Natural killer cell (primary cell): ENCODE measurements around the gene TRIM58. TPM values are rescaled to one million over a fixed set of nuclear protein-coding genes. Genes with fewer than 3 reads are reported as not detected.

Experiments
- ATAC-seq, 3 donors: fragments of 150-1000 bp in 2 of 3; fragments of 200-7000 bp in 1 of 3; cut with Tn5 transposase; 1 replicate in 1 of 3; 2 replicates in 2 of 3; pipeline ENCODE4 v1.10.0; 2021; ENCODE audit warnings: mild to moderate bottlenecking in 2 of 3, moderate library complexity in 2 of 3
- DNase-seq, 2 donors: peaks; one replicate each; pipeline versions ENCODE4 v3.0.0 to v3.0.0-alpha.2; 2013 to 2021; ENCODE audit warnings: mixed read lengths in 1 of 2
- H3K27ac ChIP-seq: one replicate; pipeline ENCODE4 v1.5.1; 2013; ENCODE audit warnings: mild to moderate bottlenecking, low read length
- H3K27me3 ChIP-seq: one replicate; pipeline ENCODE4 v1.6.1; 2013; ENCODE audit warnings: low read length; ENCODE audit not compliant: control insufficient read depth, insufficient read depth
- H3K36me3 ChIP-seq: one replicate; pipeline ENCODE4 v1.6.1; 2013; ENCODE audit warnings: low read length; ENCODE audit not compliant: control insufficient read depth, insufficient read depth
- H3K4me1 ChIP-seq: one replicate; pipeline ENCODE4 v1.6.1; 2013; ENCODE audit warnings: low read length; ENCODE audit not compliant: control insufficient read depth, insufficient read depth
- H3K4me3 ChIP-seq: one replicate; pipeline ENCODE4 v1.5.1; 2013; ENCODE audit warnings: low read length
- H3K9me3 ChIP-seq: one replicate; pipeline ENCODE4 v1.6.1; 2013; ENCODE audit warnings: low read length; ENCODE audit not compliant: control insufficient read depth, insufficient read depth
- H3K27ac Mint-ChIP-seq, 2 donors: one replicate each; pipeline ENCODE4 v1.8.0; 2022; ENCODE audit warnings: mild to moderate bottlenecking in 2 of 2, mixed read lengths in 2 of 2, moderate library complexity in 1 of 2
- H3K27me3 Mint-ChIP-seq, 2 donors: one replicate each; pipeline ENCODE4 v1.8.0; 2022; ENCODE audit warnings: low read depth in 2 of 2, mixed read lengths in 2 of 2
- H3K36me3 Mint-ChIP-seq: one replicate; pipeline ENCODE4 v1.8.0; 2022; ENCODE audit warnings: mixed read lengths
- H3K4me1 Mint-ChIP-seq, 2 donors: one replicate each; pipeline ENCODE4 v1.8.0; 2022; ENCODE audit warnings: mixed read lengths in 2 of 2
- H3K4me3 Mint-ChIP-seq: one replicate; pipeline ENCODE4 v1.8.0; 2022; ENCODE audit warnings: mild to moderate bottlenecking, moderate library complexity, mixed read lengths
- H3K9me3 Mint-ChIP-seq, 2 donors: one replicate each; pipeline ENCODE4 v1.8.0; 2022; ENCODE audit warnings: mixed read lengths in 2 of 2
- WGBS: methylation state at CpG from one replicate; pipeline ENCODE4 v1.1.7; 2013; ENCODE audit warnings: missing lambda C conversion rate; ENCODE audit not compliant: insufficient coverage; 5-methylcytosine and 5-hydroxymethylcytosine counted together
- intact Hi-C: fragments of 100-400 bp; cut with micrococcal nuclease; formaldehyde crosslinking; loops from one replicate; pipeline ENCODE4 v1.14.2; 2022
- total RNA-seq, 4 donors: library from RNA; stranded (reverse); fragments of 120-200 nt in 1 of 4; gene quantifications; one replicate each; pipeline versions ENCODE4 v1.2.3 to v1.2.4, GENCODE V29; 2013 to 2022
- TF ChIP-seq, protein P1 (sequence below): fragments of 200-600 bp; IDR thresholded peaks from one replicate; pipeline ENCODE4 v1.8.0; 2022; ENCODE audit warnings: antibody characterized with exemption

Gene TRIM58
- total RNA-seq, 3 donors from 2014 or later (not counting 1 experiment from before 2014, with no cell fraction given) = 0.50 to 3.9 (median 1.9) TPM

DNA sequence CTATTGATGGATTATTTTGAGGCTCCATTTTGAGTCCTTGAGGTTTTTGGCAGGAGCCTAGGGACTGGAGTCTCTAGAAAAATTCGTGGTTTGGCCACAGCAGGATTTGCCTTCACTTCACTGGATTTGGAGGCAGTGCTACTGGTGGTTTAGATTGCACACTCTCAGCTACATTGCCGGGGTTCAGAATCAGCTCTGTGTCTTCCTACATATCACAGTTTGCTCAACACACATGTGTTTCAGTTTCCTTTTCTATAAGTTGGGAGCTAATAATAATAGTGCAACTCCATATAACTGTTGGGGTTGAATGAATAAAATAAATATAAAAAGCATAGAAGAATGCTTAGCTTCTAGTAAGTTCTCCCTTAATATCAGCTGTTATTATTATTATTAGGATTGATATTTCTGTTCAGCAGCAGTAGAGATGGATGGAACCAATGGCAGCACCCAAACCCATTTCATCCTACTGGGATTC is 38.2 kb downstream of the TRIM58 start, which contains the start of gene OR2W3:
Gene OR2W3 (plus strand): TSS at position 425 of the 475 bp plus-strand sequence. CDS start 0 bp downstream, at position 425.
- Histone ChIP-seq H3K36me3 (no peaks in the 10 kb centered on the region), H3K9me3 (peaks cover 7% of the 10 kb centered on the region), H3K27me3 (no peaks in the 10 kb centered on the region), H3K4me1 (no peaks in the 10 kb centered on the region), H3K27ac (no peak within 1 kb of the TSS), H3K4me3 (no peak within 1 kb of the TSS)
- Mint-ChIP-seq H3K36me3 (no peaks in the 10 kb centered on the region), H3K27me3 (no peaks in the 10 kb centered on the region), H3K9me3 (peaks cover 0 to 12% of the 10 kb centered on the region in 2 donors), H3K4me1 (peaks cover 3 to 16% of the 10 kb centered on the region in 2 donors), H3K27ac (no peak within 1 kb of the TSS), H3K4me3 (peak within 1 kb of the TSS; percentile 47)
- intact Hi-C loops = no loop called here
- DNase-seq (no peak), ATAC-seq (no peak)
- 0% methylated on average over 1 of the region's 2 CpGs for WGBS
- TF ChIP-seq, protein P1, sequence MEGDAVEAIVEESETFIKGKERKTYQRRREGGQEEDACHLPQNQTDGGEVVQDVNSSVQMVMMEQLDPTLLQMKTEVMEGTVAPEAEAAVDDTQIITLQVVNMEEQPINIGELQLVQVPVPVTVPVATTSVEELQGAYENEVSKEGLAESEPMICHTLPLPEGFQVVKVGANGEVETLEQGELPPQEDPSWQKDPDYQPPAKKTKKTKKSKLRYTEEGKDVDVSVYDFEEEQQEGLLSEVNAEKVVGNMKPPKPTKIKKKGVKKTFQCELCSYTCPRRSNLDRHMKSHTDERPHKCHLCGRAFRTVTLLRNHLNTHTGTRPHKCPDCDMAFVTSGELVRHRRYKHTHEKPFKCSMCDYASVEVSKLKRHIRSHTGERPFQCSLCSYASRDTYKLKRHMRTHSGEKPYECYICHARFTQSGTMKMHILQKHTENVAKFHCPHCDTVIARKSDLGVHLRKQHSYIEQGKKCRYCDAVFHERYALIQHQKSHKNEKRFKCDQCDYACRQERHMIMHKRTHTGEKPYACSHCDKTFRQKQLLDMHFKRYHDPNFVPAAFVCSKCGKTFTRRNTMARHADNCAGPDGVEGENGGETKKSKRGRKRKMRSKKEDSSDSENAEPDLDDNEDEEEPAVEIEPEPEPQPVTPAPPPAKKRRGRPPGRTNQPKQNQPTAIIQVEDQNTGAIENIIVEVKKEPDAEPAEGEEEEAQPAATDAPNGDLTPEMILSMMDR = no peak

DNA sequence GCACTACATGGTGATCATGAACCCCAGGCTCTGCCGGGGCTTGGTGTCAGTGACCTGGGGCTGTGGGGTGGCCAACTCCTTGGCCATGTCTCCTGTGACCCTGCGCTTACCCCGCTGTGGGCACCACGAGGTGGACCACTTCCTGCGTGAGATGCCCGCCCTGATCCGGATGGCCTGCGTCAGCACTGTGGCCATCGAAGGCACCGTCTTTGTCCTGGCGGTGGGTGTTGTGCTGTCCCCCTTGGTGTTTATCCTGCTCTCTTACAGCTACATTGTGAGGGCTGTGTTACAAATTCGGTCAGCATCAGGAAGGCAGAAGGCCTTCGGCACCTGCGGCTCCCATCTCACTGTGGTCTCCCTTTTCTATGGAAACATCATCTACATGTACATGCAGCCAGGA is 39.0 kb downstream of the TRIM58 start:
- intact Hi-C loops = no loop called here
- ATAC-seq = no peak
- Mint-ChIP-seq H3K27ac (no peak overlapping the region), H3K9me3 (peaks cover 0 to 12% of the 10 kb centered on the region in 2 donors), H3K36me3 (no peaks in the 10 kb centered on the region), H3K4me3 (peak overlapping the region; percentile 47), H3K4me1 (peaks cover 3 to 16% of the 10 kb centered on the region in 2 donors), H3K27me3 (no peaks in the 10 kb centered on the region)
- Histone ChIP-seq H3K9me3 (peaks cover 7% of the 10 kb centered on the region), H3K27me3 (no peaks in the 10 kb centered on the region), H3K4me3 (no peak overlapping the region), H3K4me1 (no peaks in the 10 kb centered on the region), H3K27ac (no peak overlapping the region), H3K36me3 (no peaks in the 10 kb centered on the region)
- TF ChIP-seq, protein P1 = no peak
- DNase-seq = no peak
- WGBS = 82% methylated on average over 14 of the region's 14 CpGs

- Histone ChIP-seq H3K4me1 (peaks cover 4% of the 10 kb centered on the region), H3K9me3 (no peaks in the 10 kb centered on the region), H3K36me3 (no peaks in the 10 kb centered on the region), H3K27me3 (no peaks in the 10 kb centered on the region), H3K4me3 (no peak overlapping the region), H3K27ac (no peak overlapping the region)
- Mint-ChIP-seq H3K27me3 (no peaks in the 10 kb centered on the region), H3K4me3 (no peak overlapping the region), H3K36me3 (no peaks in the 10 kb centered on the region), H3K27ac (peak overlapping the region in 1 of 2 donors; percentile 1), H3K4me1 (peaks cover 24 to 33% of the 10 kb centered on the region in 2 donors), H3K9me3 (peaks cover 2 to 5% of the 10 kb centered on the region in 2 donors)
- TF ChIP-seq, protein P1 = no peak
- no peak for ATAC-seq
- WGBS = 88% methylated on average over 4 of the region's 6 CpGs
- intact Hi-C loops = no loop called here
- no peak for DNase-seq
Observed at GRCh38 chr1:247904122-247904521, 47.1 kb downstream of the TRIM58 start.

- Mint-ChIP-seq H3K9me3 (peaks cover 2 to 3% of the 10 kb centered on the region in 2 donors), H3K27ac (peak overlapping the region in 1 of 2 donors; percentile 36), H3K36me3 (no peaks in the 10 kb centered on the region), H3K4me1 (peaks cover 24 to 33% of the 10 kb centered on the region in 2 donors), H3K27me3 (no peaks in the 10 kb centered on the region), H3K4me3 (peak overlapping the region; percentile 5)
- Histone ChIP-seq H3K9me3 (no peaks in the 10 kb centered on the region), H3K27me3 (no peaks in the 10 kb centered on the region), H3K36me3 (no peaks in the 10 kb centered on the region), H3K27ac (no peak overlapping the region), H3K4me3 (no peak overlapping the region), H3K4me1 (peaks cover 4% of the 10 kb centered on the region)
- intact Hi-C loops = no loop called here
- no peak for ATAC-seq
- WGBS = 88% methylated on average over 13 of the region's 13 CpGs
- TF ChIP-seq, protein P1 = no peak
- no peak for DNase-seq
Observed at GRCh38 chr1:247905181-247905580, 48.2 kb downstream of the TRIM58 start.
